SK-N-SH (cell line): Measurements from ENCODE around the gene RAB3IL1. TPM values are rescaled to one million over a fixed set of nuclear protein-coding genes. Genes with fewer than 3 reads are reported as not detected.

Experiments
- CTCF ChIA-PET: fragments of 300-600, 350-600 bp; formaldehyde crosslinking; extraction: SDS; loops from one replicate; lab custom pipeline; 2021; lab: Yijun Ruan, JAX
- POLR2A ChIA-PET: fragments of 350-600 bp; sonication (Branson Sonifier 250); formaldehyde crosslinking; extraction: SDS; loops from one replicate; lab custom pipeline; 2020; ENCODE audit warnings: antibody characterized with exemption, inconsistent platforms; lab: Yijun Ruan, JAX
- DNase-seq: peaks from one replicate; pipeline ENCODE4 v3.0.0; 2012
- H2AFZ ChIP-seq: fragments of 200-600 bp; sonication (generic); 2 replicates; pipeline ENCODE4 v1.8.1; 2016; ENCODE audit warnings: antibody characterized with exemption, mild to moderate bottlenecking, low read depth
- H3F3A ChIP-seq: fragments of 200-600 bp; sonication (generic); replicated peaks from 2 replicates; pipeline ENCODE3; 2016; ENCODE audit warnings: antibody characterized with exemption, mild to moderate bottlenecking; ENCODE audit not compliant: insufficient read depth
- H3K27ac ChIP-seq, 2 experiments: fragments of 200-500 bp in 1 of 2; fragments of 200-600 bp in 1 of 2; sonication (Bioruptor generic) in 1 of 2; sonication (generic), shearing (Covaris generic) in 1 of 2; 2 replicates each; pipeline versions ENCODE4 v1.5.1 to v1.6.1; 2014 to 2016; ENCODE audit warnings: low read depth in 2 of 2, inconsistent platforms in 1 of 2, low read length in 1 of 2, mild to moderate bottlenecking in 1 of 2, mixed read lengths in 1 of 2
- H3K27me3 ChIP-seq: fragments of 200-600 bp; sonication (generic), shearing (Covaris generic); 2 replicates; pipeline ENCODE4 v1.6.1; 2016; ENCODE audit warnings: mixed run types; ENCODE audit not compliant: insufficient read depth
- H3K36me3 ChIP-seq, 2 experiments: fragments of 200-500 bp in 1 of 2; fragments of 200-600 bp in 1 of 2; sonication (Bioruptor generic) in 1 of 2; sonication (generic) in 1 of 2; replicated peaks in 1 of 2; 2 replicates each; pipeline versions ENCODE3 to v1.5.1; 2014 to 2016; ENCODE audit warnings: low read length in 1 of 2, mild to moderate bottlenecking in 1 of 2; ENCODE audit not compliant: insufficient read depth in 2 of 2, control insufficient read depth in 1 of 2
- H3K4me1 ChIP-seq, 2 experiments: fragments of 200-500 bp in 1 of 2; fragments of 200-600 bp in 1 of 2; sonication (Bioruptor generic) in 1 of 2; sonication (generic), shearing (Covaris generic) in 1 of 2; 2 replicates each; pipeline versions ENCODE4 v1.5.1 to v1.6.1; 2014 to 2016; ENCODE audit warnings: low read depth in 1 of 2, low read length in 1 of 2, mixed run types in 1 of 2; ENCODE audit not compliant: insufficient read depth in 2 of 2, control insufficient read depth in 1 of 2
- H3K4me2 ChIP-seq: fragments of 200-600 bp; sonication (generic), shearing (Covaris generic); 2 replicates; pipeline ENCODE4 v1.6.1; 2017; ENCODE audit warnings: mixed run types
- H3K4me3 ChIP-seq, 2 experiments: fragments of 200-500 bp in 1 of 2; fragments of 200-600 bp in 1 of 2; sonication (Bioruptor generic) in 1 of 2; sonication (generic), shearing (Covaris generic) in 1 of 2; 2 replicates each; pipeline versions ENCODE4 v1.5.1 to v1.8.1; 2014 to 2016; ENCODE audit warnings: low read depth in 2 of 2, inconsistent platforms in 1 of 2, low read length in 1 of 2, mild to moderate bottlenecking in 1 of 2, mixed read lengths in 1 of 2, moderate library complexity in 1 of 2
- H3K79me2 ChIP-seq: fragments of 200-600 bp; sonication (generic); 2 replicates; pipeline ENCODE4 v1.8.1; 2017; ENCODE audit warnings: mild to moderate bottlenecking; ENCODE audit not compliant: insufficient read depth
- H3K9ac ChIP-seq: fragments of 200-600 bp; sonication (generic); 2 replicates; pipeline ENCODE4 v1.6.1; 2017; ENCODE audit warnings: mixed run types
- H3K9me2 ChIP-seq: fragments of 200-600 bp; sonication (generic); 2 replicates; pipeline ENCODE4 v1.6.1; 2017; ENCODE audit warnings: mixed run types
- H3K9me3 ChIP-seq: fragments of 200-600 bp; sonication (generic); 2 replicates; pipeline ENCODE4 v1.6.1; 2017; ENCODE audit warnings: mixed run types, mild to moderate bottlenecking, moderate library complexity
- H4K20me1 ChIP-seq: fragments of 200-600 bp; sonication (generic); 2 replicates; pipeline ENCODE4 v1.6.1; 2017; ENCODE audit warnings: mild to moderate bottlenecking, mixed run types; ENCODE audit not compliant: insufficient read depth
- CHD2 ChIP-seq: fragments of 150-350 bp; IDR thresholded peaks from 2 replicates; pipeline ENCODE4 v1.6.1; 2018; ENCODE audit warnings: low read length; ENCODE audit not compliant: partially characterized antibody
- EP300 ChIP-seq, 2 experiments: IDR thresholded peaks; 2 replicates each; pipeline versions ENCODE4 v1.4.0 to v1.6.1; 2012; ENCODE audit warnings: borderline replicate concordance in 1 of 2, low read depth in 1 of 2, low read length in 1 of 2
- FOXJ3 ChIP-seq: sonication (generic); formaldehyde crosslinking; IDR thresholded peaks from 2 replicates; pipeline ENCODE4 v1.5.1; 2020; ENCODE audit warnings: mild to moderate bottlenecking, missing genetic modification reagents
- FOXM1 ChIP-seq: IDR thresholded peaks from 2 replicates; pipeline ENCODE4 v1.4.0; 2012; ENCODE audit warnings: low read depth, mild to moderate bottlenecking
- GATA2 ChIP-seq: sonication (generic); formaldehyde crosslinking; IDR thresholded peaks from 2 replicates; pipeline ENCODE4 v1.5.0; 2020; ENCODE audit warnings: mild to moderate bottlenecking, missing genetic modification reagents
- MXI1 ChIP-seq: IDR thresholded peaks from 2 replicates; pipeline ENCODE4 v1.6.1; 2012; ENCODE audit warnings: mild to moderate bottlenecking, low read depth, low read length, improper control_type of control experiment
- NFIC ChIP-seq: IDR thresholded peaks from 2 replicates; pipeline ENCODE4 v1.4.0; 2012; ENCODE audit warnings: borderline replicate concordance
- NRF1 ChIP-seq: IDR thresholded peaks from 2 replicates; pipeline ENCODE4 v1.6.1; 2012; ENCODE audit warnings: low read depth, mild to moderate bottlenecking, low read length
- POLR2AphosphoS5 ChIP-seq: IDR thresholded peaks from 2 replicates; pipeline ENCODE4 v1.6.1; 2012; ENCODE audit warnings: low read depth, low read length
- RFX5 ChIP-seq: IDR thresholded peaks from 2 replicates; pipeline ENCODE4 v1.6.1; 2012; ENCODE audit warnings: mild to moderate bottlenecking, improper control_type of control experiment, low read length
- RXRA ChIP-seq: IDR thresholded peaks from 2 replicates; pipeline ENCODE4 v1.4.0; 2012; ENCODE audit warnings: low read depth, mild to moderate bottlenecking, borderline replicate concordance
- SIN3A ChIP-seq: IDR thresholded peaks from 2 replicates; pipeline ENCODE4 v1.6.1; 2012; ENCODE audit warnings: low read depth, mild to moderate bottlenecking, low read length, moderate library complexity, borderline replicate concordance
- SMC3 ChIP-seq: IDR thresholded peaks from 2 replicates; pipeline ENCODE4 v1.6.1; 2012; ENCODE audit warnings: low read depth, low read length, improper control_type of control experiment
- TCF12 ChIP-seq: IDR thresholded peaks from 2 replicates; pipeline ENCODE4 v1.4.0; 2012
- WGBS: methylation state at CpG from one replicate; pipeline ENCODE4 v1.1.6; 2017; ENCODE audit warnings: low lambda C conversion rate; 5-methylcytosine and 5-hydroxymethylcytosine counted together
- polyA plus RNA-seq, 3 experiments: library from polyadenylated mRNA; depleted of rRNA; stranded (reverse); fragments of >200 nt; gene quantifications; 2 replicates each; pipeline ENCODE4 v1.2.3, GENCODE V29; 2012
- TF ChIP-seq, protein P1 (sequence below): IDR thresholded peaks from 2 replicates; pipeline ENCODE4 v1.6.1; 2012; ENCODE audit warnings: mild to moderate bottlenecking, low read depth, low read length, moderate library complexity
- TF ChIP-seq, protein P2 (sequence below): IDR thresholded peaks from 2 replicates; pipeline ENCODE4 v1.4.0; 2012; ENCODE audit warnings: low read depth, borderline replicate concordance
- TF ChIP-seq, protein P3 (sequence below): fragments of 200-600 bp; sonication (generic); IDR thresholded peaks from 2 replicates; pipeline ENCODE4 v1.6.1; 2017; ENCODE audit warnings: antibody characterized with exemption, mild to moderate bottlenecking, moderate library complexity
- TF ChIP-seq, protein P4 (sequence below): fragments of 150-350 bp; IDR thresholded peaks from 2 replicates; pipeline ENCODE4 v1.6.1; 2017; ENCODE audit warnings: antibody characterized with exemption, low read length, low read depth, borderline replicate concordance
- TF ChIP-seq, protein P5 (sequence below): IDR thresholded peaks from 2 replicates; pipeline ENCODE4; 2012
- TF ChIP-seq, protein P6 (sequence below): IDR thresholded peaks from 2 replicates; pipeline ENCODE4 v1.4.0; 2012; ENCODE audit warnings: low read depth

Gene RAB3IL1
- polyA plus RNA-seq, 1 of the 3 experiments (the other 2 are of a cell fraction) = 10.2 TPM

DNA sequence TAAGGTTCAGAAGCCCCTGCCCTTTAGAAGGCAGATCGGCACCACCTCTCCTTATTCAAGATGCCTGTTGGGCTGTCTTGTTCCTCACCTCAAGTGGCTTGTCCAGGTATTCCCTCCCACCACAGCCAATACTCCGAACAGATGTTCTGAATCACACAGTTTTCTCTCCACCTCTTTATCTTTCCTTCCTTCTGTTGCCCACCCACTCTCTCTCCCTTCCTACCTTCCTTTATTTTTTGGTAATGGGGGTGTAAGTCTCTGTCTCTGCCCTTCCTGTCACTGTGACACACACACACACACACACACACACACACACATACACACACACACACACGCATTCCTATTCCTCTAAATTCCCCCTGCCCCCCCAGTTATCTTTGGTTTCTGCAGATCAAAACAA, 41.2 kb upstream of the RAB3IL1 start:
- Histone ChIP-seq H3K4me2 (no peak overlapping the region), H3K27me3 (no peaks in the 10 kb centered on the region), H3K36me3 (peaks cover 4 to 8% of the 10 kb centered on the region in 2 experiments), H3K79me2 (no peaks in the 10 kb centered on the region), H3K4me1 (peaks cover 0 to 5% of the 10 kb centered on the region in 2 experiments; a peak in 1 of 4 replicates), H3K9me2 (no peaks in the 10 kb centered on the region), H3K4me3 (no peak overlapping the region), H3F3A (peaks cover 10% of the 10 kb centered on the region), H3K27ac (no peak overlapping the region), H4K20me1 (peaks cover 7% of the 10 kb centered on the region; the same call in 1 of the 2 replicates), H2AFZ (no peak overlapping the region), H3K9me3 (no peaks in the 10 kb centered on the region), H3K9ac (no peak overlapping the region)
- CTCF ChIA-PET = interaction anchor here (0.8 to 7.4 kb wide), 5 partner anchors 11 to 149 kb away, joined by 3 to 47 read pairs (median 6); no protein-coding TSS in a partner anchor
- DNase-seq = no peak
- POLR2A ChIA-PET = interaction anchor here (1.2 to 4.1 kb wide), 2 partner anchors 9 kb away, joined by 3 to 17 read pairs; partner anchors contain the start of genes BEST1 and FTH1
- 64% methylated on average over 3 of the region's 3 CpGs for WGBS
- TF ChIP-seq, protein P1, sequence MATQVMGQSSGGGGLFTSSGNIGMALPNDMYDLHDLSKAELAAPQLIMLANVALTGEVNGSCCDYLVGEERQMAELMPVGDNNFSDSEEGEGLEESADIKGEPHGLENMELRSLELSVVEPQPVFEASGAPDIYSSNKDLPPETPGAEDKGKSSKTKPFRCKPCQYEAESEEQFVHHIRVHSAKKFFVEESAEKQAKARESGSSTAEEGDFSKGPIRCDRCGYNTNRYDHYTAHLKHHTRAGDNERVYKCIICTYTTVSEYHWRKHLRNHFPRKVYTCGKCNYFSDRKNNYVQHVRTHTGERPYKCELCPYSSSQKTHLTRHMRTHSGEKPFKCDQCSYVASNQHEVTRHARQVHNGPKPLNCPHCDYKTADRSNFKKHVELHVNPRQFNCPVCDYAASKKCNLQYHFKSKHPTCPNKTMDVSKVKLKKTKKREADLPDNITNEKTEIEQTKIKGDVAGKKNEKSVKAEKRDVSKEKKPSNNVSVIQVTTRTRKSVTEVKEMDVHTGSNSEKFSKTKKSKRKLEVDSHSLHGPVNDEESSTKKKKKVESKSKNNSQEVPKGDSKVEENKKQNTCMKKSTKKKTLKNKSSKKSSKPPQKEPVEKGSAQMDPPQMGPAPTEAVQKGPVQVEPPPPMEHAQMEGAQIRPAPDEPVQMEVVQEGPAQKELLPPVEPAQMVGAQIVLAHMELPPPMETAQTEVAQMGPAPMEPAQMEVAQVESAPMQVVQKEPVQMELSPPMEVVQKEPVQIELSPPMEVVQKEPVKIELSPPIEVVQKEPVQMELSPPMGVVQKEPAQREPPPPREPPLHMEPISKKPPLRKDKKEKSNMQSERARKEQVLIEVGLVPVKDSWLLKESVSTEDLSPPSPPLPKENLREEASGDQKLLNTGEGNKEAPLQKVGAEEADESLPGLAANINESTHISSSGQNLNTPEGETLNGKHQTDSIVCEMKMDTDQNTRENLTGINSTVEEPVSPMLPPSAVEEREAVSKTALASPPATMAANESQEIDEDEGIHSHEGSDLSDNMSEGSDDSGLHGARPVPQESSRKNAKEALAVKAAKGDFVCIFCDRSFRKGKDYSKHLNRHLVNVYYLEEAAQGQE = no peak
- TF ChIP-seq POLR2AphosphoS5 = no peak
- no peak for TF ChIP-seq MXI1
- TF ChIP-seq TCF12 = no peak
- TF ChIP-seq GATA2 (CRISPR knock-in tag) = no peak
- TF ChIP-seq, protein P2, sequence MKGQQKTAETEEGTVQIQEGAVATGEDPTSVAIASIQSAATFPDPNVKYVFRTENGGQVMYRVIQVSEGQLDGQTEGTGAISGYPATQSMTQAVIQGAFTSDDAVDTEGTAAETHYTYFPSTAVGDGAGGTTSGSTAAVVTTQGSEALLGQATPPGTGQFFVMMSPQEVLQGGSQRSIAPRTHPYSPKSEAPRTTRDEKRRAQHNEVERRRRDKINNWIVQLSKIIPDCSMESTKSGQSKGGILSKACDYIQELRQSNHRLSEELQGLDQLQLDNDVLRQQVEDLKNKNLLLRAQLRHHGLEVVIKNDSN = no peak
- TF ChIP-seq, protein P3, sequence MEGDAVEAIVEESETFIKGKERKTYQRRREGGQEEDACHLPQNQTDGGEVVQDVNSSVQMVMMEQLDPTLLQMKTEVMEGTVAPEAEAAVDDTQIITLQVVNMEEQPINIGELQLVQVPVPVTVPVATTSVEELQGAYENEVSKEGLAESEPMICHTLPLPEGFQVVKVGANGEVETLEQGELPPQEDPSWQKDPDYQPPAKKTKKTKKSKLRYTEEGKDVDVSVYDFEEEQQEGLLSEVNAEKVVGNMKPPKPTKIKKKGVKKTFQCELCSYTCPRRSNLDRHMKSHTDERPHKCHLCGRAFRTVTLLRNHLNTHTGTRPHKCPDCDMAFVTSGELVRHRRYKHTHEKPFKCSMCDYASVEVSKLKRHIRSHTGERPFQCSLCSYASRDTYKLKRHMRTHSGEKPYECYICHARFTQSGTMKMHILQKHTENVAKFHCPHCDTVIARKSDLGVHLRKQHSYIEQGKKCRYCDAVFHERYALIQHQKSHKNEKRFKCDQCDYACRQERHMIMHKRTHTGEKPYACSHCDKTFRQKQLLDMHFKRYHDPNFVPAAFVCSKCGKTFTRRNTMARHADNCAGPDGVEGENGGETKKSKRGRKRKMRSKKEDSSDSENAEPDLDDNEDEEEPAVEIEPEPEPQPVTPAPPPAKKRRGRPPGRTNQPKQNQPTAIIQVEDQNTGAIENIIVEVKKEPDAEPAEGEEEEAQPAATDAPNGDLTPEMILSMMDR = no peak
- TF ChIP-seq, protein P4, sequence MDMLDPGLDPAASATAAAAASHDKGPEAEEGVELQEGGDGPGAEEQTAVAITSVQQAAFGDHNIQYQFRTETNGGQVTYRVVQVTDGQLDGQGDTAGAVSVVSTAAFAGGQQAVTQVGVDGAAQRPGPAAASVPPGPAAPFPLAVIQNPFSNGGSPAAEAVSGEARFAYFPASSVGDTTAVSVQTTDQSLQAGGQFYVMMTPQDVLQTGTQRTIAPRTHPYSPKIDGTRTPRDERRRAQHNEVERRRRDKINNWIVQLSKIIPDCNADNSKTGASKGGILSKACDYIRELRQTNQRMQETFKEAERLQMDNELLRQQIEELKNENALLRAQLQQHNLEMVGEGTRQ = no peak
- TF ChIP-seq, protein P5, sequence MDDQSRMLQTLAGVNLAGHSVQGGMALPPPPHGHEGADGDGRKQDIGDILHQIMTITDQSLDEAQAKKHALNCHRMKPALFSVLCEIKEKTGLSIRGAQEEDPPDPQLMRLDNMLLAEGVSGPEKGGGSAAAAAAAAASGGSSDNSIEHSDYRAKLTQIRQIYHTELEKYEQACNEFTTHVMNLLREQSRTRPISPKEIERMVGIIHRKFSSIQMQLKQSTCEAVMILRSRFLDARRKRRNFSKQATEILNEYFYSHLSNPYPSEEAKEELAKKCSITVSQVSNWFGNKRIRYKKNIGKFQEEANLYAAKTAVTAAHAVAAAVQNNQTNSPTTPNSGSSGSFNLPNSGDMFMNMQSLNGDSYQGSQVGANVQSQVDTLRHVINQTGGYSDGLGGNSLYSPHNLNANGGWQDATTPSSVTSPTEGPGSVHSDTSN = no peak
- no peak for TF ChIP-seq RXRA
- TF ChIP-seq NRF1 = no peak
- TF ChIP-seq SMC3 = no peak
- TF ChIP-seq NFIC = no peak
- TF ChIP-seq RFX5 = no peak
- TF ChIP-seq CHD2 = no peak
- TF ChIP-seq EP300 (IDR thresholded peaks at IDR 0.05; ENCODE audit: borderline replicate concordance in 1 of 2, low read depth in 1 of 2, low read length in 1 of 2) = no peak
- TF ChIP-seq, protein P6, sequence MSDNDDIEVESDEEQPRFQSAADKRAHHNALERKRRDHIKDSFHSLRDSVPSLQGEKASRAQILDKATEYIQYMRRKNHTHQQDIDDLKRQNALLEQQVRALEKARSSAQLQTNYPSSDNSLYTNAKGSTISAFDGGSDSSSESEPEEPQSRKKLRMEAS = no peak
- TF ChIP-seq FOXJ3 (CRISPR knock-in tag) = no peak
- TF ChIP-seq SIN3A = no peak
- TF ChIP-seq FOXM1 = no peak
